Measurements from ENCODE around the gene LRRC45.

LRRC45 gene

DNA sequence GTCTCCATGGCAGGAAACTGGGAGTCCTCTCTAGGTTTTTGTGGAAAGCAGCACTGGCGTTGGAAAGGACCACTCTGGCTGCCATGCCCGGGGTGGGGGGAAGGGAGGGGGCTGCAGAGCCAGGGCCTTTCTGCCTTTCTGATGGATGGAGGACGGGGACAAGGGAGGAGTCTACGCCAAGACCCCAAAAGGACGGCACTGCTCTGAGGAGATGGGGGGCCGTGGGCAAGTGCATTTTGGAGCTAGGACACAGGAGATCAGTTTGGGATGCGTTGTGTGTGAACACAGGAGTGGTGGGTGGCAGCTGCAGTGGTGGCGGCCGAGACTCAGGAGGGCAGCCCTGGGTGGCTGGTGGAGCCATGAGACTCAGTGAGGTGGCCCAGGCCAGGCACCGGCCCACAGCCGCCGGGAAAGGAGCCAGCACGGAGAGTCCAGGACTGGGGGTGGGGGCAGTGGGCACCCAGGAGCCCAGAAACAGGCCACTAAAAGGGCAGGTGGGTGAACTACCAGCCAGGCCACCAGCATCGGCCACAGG, 2.5 kb upstream of the LRRC45 start:
- no peak for DNase-seq

DNA sequence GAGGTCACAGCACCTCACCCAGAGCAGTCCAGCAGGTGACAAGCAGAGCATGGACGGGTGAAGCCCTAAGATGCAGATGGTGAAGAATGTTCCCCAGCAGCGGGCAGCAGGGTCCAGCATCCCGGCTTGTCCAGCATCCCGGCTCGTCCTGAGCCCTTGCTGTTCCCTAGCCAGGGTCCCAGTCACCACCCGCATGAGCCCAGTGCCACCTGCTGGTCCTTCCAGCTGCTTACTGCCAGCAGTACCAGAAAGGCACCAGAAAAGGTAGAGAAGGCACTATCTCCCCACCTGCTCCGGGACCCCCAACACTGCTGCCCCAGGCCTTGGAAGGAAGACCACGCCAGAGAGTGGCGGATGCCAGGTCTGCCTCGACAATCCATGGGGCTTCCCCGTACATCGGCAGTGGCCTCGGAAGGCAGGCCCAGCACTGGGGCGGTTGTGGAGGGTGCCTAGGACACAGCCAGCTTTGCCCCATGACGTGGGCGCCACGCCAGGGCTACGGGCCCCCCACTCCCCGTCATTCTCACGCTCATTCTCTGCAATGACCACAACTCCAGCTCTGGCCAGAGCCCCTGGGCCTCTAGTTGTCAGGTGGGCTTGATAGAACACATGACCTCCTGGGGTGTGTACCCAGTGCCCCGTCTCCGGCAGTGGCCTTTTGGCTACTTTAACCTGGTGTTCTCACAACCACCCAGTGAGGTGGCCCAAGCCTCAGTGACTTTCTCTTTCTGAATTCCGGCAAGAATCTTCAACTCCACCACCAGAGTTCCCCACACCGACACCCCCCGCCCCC, 1.8 kb upstream of the LRRC45 start:
- peak; percentile 76 for DNase-seq

DNA sequence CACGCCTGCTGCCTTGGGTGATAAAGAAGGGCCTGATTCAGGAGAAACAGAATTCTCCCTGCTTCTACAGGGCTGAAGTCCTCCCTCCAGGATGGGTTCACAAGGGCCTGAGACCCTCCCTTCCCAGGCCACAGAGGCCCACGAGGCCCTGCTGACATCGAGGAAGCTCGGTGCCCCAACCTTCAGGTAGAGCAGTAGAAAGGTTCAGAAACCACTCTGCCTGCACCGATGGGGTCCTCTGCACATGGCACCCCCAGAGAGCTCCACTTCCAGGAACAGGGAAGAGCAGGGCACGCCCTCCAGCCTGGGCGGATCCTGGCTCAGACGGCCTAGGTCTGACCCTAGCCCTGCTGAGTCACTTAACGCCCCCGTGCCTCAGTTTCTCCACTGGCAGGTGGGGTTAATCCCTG, 1.2 kb upstream of the LRRC45 start:
- no peak for DNase-seq

DNA sequence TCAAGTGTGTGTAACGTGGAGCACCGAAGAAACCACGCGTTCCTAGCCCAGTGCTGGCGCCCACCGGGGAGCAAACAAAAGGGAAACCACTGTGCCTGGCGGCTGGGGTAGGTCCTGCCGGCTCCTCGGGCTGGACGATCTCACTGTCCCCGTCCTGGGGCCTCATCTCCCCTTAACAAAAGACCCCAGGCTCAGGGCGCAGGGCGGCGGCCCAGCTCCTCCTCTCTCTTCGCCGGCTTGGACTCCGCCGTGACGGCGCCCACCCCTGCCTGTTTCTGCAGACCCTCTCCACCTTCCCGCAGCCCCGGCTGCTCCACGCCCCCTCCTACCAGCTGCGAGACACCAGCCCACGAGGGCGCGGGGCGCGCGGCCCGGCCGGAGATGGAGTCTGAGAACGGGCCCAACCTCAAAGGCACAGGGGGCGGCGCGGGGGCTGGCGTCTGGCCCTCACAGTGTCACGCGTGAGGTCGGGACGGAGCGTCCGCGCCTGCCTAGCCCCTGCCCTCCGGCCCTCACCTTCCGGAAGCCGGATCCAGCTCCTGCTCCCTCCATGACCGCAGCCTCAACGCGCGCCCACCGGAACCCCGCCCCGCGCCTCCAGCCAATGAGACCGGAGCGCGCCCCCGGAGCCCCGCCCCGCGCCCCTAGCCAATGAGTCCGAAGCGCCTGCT, 660 bp upstream of the LRRC45 start, which contains the start of gene CENPX:
Gene CENPX, minus strand, starts transcription at position 569 of the 671 bp plus-strand sequence. Its CDS starts 17 bp downstream, at position 552.
- no peak for DNase-seq

DNA sequence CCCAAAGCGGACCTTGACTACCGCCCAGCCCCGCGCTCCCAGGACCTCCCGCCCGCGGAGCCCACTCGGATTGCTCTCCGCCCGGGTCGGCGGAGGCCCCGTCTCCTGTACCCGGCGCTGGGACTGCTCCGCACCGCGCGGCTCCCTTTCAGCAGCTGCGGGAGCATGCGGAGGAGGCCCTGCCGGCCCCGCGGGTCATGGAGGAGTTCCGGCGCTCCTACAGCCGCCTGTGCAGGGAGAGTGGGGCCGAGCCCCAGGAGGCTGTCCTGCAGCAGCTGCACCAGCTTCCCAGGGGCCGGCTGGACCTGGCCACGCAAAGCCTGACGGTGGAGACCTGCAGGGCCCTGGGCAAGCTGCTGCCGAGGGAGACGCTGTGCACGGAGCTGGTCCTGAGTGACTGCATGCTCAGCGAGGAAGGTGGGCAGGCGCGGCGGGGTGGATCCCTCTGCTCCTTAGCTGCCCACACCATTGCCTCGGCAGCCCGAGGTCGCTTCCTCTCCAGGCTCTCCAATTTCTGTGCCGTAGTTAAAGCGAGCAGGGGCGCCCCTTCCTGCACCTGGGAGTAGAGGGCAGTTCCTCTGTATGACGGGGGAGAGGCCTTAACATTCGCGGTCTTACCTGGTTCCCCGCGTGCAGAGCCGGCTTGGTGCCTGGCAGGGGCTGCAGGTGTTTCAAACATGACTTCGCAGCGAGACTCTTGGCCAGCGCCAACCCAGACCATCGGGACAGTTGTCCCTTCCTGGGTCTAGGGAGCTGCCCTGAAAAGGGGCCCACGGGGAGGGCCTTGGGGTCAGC, 539 bp downstream of the LRRC45 start:
- DNase-seq: no peak

DNA sequence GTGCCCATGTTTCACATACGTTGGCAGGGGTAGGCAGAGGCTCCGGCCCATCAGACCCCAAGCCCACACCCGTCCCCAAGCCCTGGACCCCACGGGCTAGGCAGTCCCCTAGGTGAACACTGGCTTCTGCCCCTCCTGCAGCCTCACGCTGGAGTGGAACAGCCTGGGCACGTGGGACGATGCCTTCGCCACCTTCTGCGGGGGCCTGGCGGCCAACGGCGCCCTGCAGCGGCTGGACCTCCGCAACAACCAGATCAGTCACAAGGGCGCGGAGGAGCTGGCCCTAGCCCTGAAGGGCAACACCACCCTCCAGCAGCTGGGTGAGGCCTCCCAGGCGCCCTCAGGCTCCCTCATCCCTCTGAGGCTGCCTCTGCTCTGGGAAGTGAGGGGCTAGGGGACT, 1.8 kb downstream of the LRRC45 start:
- no peak for DNase-seq

DNA sequence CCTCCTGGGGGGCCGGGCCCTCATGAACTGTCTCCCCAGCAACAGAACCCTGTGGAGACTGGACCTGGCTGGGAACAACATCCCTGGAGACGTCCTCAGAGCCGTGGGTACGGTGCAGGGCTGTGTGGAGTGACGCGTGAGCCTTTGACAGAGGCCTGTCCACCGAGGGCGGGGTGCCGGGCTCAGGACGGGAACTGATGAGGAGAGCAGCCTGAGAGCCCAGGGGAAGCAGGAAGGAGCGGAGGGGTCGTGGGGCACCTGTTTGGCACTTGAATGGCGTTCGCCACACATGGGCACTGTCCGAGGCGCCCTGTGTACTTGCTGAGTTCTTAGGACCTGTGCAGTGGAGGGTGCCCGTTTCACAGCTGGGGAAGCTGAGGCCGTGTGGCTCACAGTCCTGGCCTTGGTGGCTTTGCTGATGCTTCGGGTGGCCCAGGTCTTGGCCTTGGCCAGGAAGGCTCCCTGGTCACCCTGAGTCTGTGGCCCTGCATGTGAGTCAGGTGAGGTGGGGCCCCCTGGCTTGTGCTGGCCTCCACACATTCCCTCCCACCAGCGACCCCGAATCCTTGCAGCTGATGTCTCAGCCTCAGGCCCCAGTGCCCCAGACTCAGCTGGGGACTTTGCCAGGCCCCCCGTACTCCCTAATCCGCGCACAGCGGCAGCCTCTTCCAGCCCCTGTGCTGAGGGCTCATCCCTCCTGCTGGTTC, 2.4 kb downstream of the LRRC45 start:
- no peak for DNase-seq

DNA sequence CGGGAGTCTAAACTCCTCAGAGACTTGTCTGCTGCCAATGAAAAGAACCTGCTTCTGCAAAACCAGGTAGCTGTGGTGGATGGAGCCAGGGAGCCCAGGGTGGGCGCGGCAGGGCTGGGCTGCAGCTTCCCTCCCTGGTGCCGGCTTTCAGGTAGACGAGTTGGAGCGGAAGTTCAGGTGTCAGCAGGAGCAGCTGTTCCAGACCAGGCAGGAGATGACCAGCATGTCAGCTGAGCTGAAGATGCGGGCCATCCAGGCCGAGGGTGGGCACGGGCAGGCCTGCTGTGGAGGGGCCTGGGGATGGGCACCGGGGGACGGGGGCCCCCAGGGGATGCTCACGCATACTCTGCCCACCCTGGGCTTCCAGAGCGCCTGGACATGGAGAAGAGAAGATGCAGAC, 5.1 kb downstream of the LRRC45 start:
- no peak for DNase-seq

DNA sequence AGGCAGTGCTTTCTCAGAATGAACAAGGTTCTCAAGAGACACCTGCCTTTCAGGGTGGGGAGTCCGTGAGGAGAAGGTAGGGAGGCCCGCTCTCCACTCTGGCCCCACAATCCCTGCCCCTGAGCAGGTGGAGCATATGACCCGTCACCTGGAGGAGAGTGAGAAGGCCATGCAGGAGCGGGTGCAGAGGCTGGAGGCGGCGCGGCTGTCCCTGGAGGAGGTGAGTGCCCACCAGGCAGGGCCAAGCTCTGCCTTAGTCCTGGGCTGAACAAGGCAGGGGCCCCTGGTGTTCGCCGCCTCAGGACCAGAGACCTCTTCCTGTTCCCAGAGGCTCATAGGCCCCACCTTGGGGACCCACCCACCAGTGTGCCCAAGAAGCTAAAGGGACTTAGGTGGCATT, 5.9 kb downstream of the LRRC45 start:
- no peak for DNase-seq

DNA sequence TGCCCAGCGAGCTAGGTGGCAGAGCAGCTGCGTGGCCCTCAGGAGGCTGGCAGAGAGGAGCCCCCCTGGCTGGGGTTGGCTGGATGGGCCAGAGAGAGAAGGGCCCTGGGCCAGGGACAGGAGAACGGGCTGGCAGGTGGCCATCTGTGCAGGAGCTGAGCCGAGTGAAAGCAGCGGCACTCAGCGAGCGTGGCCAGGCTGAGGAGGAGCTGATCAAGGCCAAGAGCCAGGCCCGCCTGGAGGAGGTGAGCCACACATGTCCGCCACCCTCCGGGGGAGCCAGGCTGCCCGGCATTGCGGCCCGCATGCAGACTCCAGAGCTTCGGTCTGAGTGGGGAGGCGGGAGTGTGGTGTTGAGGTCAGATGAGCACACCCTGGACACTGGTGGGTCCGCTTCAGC, 6.3 kb downstream of the LRRC45 start:
- no peak for DNase-seq

DNA sequence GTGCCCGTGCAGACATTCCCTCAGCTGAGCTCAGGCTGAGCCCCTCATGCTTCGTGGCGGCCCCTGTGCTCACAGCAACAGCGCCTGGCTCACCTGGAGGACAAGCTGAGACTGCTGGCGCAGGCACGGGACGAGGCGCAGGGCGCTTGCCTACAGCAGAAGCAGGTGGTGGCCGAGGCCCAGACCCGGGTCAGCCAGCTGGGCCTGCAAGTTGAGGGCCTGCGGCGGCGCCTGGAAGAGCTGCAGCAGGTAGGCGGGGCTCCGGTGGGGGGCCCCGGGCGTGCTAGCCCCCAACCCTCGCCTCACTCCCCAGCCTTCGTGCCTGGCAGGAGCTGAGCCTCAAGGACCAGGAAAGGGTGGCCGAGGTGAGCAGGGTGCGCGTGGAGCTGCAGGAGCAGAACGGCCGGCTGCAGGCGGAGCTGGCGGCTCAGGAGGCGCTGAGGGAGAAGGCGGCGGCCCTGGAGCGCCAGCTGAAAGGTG, 6.9 kb downstream of the LRRC45 start:
- DNase-seq: no peak

DNA sequence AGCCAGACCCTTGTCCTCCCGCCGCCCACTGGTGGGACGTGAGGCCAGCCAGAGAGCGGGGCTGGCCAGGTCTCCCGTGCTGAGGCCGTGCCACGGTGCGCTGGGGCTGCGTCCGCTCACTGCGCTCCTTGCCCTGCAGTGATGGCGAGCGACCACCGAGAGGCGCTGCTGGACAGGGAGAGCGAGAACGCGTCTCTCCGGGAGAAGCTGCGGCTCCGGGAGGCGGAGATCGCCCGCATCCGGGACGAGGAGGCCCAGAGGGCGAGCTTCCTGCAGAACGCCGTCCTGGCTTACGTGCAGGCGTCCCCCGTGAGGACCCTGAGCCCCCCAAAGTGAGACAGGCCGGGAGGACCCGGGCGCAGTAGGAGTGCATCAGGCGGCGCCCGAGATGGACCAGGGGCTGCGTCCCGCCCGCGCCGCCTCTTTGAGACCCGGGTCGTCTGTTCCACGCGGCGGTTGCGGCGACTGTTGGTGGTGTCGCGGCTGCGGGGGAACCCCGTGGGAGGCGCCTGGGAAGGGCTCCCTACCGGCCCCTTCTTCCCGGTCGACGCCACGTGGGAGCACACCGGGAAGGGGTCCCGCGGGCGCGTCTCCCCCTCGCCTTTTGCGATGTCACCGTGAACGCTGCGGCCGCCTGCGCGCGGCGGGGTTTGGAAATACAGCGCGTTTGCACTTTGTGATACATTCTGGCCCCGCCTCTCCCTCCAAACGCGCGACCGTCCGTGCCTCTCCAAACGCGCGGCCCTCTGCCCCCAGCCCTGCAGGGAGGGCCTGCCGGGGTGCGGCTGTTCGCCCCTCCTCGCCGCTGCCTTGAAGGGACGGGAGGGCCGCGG, 7.6 kb downstream of the LRRC45 start:
- peak; percentile 86 for DNase-seq

DNA sequence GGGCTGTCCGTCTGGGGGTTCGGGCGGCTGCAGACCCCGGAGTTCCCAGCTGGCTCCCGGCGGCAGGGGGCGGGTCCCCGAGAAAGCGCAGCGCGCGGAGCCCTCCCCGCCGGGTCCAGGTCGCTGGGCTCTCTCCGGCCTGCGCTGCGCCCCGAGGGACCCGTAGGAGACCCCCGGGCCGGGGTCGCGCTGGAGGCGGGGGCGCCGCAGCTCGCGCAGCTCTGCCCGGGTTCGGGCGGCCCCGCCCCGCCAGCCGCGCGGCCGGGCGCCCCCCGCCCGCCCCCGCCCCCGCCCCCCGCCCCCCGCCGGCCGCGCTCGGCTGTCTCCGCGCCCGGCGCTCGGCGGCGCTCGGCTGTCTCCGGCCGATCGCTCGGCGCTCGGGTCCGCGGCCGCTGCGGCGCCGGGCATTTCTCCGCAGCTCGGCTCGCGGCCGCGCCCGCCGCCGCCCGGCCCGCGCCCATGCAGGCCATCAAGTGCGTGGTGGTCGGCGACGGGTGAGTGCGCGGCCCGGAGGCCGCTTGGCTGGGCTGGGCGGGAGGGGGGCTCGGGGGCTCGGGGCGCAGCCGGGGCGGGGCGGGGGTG, 8.3 kb downstream of the LRRC45 start, which contains the start of gene RAC3:
Gene RAC3, plus strand, starts transcription at position 376 of the 582 bp plus-strand sequence. Its CDS starts 84 bp downstream, at position 460.
- DNase-seq: peak; percentile 69

DNA sequence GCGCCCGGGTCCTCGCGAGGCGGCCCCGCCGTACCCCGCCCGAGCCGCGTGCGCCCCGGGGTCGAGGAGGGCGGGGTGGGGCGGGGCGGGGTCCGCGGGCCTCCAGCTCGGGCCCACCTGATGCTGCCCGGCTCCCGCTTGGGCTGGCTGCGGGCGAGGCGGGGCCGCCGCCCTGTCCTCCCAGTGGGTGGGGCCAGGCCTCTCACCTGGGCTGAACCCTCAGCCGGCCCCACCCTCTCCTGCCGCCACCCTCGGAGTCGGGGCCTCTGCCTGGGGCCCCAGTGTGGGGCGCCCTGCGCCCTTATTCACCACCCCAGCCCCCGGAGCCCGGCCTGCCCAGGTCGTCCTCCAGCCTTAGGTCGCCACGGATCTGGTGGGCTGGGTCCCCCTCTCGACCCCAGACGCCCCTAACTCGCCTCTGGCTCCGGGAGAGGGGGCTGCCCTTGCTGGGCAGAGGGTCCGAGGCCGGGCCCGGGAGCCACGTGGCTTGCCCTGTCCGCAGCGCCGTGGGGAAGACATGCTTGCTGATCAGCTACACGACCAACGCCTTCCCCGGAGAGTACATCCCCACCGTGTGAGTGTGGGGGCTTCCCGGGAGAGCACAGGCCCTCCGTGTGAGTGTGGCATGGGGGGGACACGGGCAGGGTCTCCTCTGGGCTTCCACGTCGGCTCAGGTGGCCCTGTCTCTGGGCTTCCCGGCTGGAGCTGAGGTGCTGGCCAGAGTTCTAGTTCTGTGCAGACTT, 9.0 kb downstream of the LRRC45 start:
- no peak for DNase-seq

DNA sequence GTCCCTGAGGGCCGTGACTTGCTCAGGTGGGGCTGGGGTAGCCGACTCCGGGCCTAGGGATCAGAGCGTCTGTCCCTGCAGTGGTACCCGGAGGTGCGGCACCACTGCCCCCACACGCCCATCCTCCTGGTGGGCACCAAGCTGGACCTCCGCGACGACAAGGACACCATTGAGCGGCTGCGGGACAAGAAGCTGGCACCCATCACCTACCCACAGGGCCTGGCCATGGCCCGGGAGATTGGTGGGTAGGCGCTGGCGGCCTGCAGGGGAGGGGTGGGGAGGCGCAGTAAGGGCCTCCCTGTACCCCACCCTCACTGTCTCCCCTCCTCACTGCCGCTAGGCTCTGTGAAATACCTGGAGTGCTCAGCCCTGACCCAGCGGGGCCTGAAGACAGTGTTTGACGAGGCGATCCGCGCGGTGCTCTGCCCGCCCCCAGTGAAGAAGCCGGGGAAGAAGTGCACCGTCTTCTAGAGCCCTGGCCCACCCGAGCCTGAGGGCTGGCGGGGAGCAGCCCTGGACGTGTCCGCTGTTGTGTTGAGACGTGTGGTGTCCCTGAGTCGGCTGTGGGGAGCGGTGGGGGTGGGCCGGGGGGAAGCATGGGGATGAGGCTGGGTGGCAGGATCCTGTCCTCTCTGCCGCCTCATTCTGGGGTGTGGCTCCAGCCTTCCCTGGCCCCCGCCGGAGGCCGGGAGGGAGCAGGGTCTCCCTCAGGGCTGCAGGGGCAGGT, 10.4 kb downstream of the LRRC45 start:
- DNase-seq: no peak

DNA sequence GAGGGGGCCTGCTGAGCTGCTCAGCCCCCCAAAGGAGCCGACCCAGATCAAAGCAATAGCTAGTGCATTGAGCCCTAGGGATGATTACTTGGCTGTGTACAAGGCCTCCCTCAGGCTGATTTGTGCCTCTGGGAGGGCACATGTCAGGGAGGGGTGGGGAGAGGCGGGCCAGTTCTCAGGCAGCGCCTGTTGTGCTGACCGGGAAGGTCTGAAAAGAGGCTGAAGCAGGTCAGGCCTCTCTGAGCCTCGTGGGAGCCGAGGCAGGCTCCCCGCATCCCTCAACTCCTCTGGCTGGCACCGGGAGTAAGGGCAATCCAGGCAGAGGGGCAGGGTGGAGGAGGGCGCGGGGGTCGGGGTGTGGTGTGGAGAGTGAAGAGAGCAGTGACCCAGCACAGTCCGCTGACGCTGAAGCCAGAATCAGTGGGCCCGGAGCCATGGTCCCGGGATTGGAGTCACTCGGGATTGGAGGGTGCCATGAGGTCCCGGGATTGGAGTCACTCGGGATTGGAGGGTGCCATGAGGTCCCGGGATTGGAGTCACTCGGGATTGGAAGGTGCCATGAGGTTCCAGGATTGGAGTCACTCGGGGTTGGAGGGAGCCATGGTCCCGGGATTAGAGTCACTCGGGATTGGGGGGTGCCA, 11.4 kb downstream of the LRRC45 start:
- no peak for DNase-seq

DNA sequence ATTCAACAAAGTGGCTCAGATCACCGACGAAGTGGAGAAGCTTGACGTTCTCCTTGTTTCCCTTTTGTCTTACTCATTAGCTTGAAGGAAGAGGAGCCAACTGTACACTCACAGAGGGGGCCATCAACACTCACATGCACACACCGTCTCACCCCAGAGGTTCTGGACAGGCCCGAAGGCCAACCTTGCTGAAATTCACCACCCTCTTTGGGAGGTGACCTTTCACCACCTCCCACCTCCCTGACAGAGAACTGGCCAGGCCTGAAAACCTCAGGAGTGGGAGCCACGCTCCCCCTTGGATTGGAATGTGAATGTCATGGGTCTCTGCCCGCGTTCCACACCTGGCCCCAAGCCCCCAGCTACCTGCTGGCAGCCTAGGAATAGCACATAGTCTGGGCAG, 12.4 kb downstream of the LRRC45 start:
- no peak for DNase-seq

DNA sequence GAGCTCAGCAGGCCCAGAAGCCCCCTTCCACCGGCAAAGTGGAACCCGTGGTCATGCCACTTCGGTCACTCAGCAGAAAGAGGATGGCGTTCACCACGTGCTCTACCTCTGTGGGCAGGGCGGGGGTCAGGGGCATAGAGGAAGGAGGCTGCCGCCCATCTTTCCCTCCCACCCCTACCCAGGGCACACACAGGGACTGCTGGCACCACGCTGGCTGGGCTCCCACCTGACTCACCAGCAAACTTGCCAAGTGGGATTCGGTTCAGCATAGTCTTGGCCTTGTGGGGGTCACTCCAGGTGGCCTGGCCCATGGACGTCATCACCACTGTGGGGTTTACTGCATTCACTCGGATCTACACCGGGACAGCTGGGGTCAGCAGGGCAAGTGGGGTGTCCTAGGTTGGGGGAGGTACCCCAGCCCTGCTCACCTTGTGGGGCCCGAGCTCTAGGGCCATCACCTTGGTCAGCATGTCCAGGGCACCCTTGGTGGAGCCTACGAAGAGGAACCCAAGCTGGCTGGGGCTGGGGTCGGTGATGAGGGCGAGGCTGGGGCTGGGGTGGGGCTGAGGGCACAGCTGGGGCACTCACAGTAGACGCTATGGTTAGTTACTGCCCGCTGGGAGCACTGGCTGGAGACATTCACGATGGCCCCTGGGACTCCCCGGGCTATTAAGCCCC, 13.0 kb downstream of the LRRC45 start:
- no peak for DNase-seq
